Activated naive CD8-positive, alpha-beta T cell treated with anti-CD3 and anti-CD28 coated beads, Interleukin-2, amount 50 U/mL, for 16 hours (primary cell): ENCODE measurements around the gene CEP192.
"Not testable (repeated sequence)": the region's sequence is repeated elsewhere in the genome, so short reads cannot be mapped to it uniquely, and the experiment has no call there.

ENCODE experiments used
- DNase-seq: peaks from one replicate; pipeline ENCODE4 v3.0.0-alpha.2; 2020; ENCODE audit warnings: low read depth, low spot score

CEP192 gene

DNA sequence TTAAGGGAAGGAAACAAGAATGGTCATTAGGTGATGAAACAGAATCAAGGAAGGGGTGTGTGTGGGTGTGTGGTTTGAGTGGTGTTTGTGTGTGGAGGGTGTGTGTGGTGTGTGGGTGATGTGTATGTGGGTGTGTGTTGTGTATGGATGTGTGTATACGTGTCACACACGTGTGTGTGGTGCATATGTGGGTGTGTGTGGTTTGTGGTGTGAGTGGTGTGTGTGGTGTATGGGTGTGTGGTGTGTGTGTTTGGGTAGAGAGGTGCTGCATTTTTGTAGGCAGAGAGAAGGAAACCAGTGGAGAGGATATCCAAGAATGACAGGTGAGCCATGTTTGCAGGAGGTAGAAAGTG, 1.1 kb upstream of the CEP192 start:
- no peak for DNase-seq

DNA sequence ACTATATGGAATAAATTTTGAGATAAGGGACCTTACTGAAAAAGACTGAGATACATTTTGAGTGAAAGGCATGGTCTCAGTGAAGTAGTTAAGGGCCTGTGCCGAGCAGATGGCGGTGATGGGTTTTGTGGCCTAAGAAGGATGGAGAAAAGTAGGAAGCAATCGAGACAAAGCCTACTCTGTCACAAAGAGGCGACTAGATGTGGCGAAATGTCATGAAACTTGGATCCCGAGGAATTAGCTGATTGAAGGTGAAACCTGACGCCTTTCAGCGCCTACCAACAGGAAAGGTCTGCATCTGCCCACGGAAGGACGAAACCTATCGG, 558 bp upstream of the CEP192 start:
- no peak for DNase-seq

DNA sequence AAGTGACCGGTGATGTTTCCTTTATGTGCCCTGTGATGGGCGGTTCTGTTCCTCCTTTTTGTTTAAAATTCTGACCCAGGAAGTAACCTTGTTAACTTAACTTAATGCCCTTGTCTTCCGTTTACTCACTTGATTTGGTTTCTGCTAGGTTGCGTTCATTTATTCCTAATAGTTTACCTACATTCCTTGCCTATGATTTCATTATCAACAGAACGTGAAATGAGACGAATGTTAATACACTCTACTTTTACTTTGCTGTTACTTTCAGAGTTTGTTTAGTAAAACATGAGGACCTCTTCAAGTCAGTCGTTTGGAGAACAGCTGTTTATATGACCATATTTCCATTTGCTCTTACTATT, 638 bp downstream of the CEP192 start:
- DNase-seq = no peak

DNA sequence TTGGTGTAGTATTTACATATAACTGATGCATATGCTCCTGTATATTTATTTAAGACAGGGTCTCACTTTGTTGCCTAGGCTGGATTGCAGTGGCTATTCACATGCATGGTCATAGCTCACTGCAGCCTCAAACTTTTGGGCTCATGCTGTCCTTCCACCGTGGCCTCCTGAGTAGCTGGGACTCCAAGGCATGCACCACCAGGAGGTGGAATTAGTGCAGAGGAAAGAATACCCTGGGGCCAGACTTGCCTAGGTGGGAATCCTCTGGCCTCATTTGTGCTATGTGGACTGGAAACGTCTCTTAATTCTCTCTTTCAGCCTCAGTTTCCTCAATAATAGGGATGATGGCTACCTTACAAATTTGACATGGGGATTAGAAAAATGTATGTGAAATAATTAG, 2.3 kb downstream of the CEP192 start:
- DNase-seq = no peak

DNA sequence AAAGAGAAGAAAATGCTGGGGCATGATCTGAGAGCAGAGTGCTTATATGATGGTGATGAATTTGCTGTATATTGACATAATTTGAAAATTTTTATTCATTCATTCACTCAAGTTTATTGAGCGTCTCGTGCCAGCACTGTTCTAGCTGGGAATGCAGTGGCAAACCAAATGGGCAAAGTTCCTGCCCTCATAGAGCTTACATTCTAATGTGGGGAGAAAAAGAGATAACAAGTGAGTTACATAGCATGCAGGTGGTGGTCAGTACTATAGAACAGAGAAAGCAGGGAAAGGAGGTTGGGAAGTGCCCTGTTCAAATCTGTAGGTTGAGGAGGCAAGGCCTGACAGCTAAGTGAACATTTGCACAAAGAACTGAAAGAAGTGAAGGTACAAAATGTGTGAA, 4.3 kb downstream of the CEP192 start:
- no peak for DNase-seq

DNA sequence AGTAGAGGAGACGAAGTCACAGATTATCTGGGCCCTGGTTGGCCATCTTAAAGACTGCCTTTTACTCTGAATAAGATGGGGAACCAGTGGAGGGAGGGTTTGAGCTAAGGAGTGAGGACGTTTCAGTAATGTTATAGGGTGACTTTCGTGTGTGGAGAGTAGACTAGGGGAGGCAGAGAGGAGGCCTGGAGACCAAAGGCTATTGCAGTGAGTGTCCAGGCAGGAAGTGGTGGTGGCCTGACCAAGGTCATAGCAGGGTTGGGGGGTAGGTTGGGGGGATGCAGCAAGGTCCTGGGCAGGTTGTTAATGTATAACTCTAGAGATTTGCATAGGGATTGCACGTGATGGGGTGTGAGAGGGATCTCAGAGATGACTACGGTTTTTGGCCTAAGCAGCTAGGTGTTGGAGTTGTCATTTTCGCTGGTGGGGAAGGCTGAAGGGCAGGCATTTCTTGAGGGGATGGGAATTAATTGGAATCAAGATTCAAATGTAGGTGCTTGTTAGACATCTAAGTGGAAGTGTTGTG, 4.9 kb downstream of the CEP192 start:
- no peak for DNase-seq

DNA sequence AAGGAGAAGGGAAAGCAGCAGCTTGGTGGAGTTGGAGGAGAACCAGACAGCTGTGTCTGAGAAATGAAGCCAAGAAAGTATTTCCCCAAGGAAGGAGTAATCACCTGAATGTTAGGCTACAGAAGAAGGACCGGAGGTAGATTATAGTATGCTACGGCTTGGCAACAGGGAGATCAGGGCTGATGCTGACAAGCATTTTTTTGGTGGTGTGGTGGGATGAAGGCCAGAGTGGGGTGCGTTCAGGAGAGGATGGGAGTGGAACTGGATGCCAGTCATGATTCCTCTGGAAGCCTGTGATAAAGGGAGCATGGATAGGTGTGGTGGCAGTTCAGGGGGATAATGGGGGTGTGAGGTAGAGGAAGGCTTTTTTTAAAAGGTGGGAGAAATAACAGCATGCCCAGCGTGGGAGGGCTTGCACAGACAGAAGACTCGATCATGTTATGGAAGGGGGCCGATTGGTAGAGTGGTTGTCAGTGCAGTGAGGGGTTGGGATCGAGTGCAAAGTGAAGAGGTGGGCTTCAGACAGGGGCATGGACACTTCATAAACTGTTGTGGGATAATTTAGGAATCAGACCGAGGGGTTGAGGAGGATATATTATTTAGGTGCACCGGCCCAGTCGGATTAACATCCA, 5.6 kb downstream of the CEP192 start:
- DNase-seq = no peak

DNA sequence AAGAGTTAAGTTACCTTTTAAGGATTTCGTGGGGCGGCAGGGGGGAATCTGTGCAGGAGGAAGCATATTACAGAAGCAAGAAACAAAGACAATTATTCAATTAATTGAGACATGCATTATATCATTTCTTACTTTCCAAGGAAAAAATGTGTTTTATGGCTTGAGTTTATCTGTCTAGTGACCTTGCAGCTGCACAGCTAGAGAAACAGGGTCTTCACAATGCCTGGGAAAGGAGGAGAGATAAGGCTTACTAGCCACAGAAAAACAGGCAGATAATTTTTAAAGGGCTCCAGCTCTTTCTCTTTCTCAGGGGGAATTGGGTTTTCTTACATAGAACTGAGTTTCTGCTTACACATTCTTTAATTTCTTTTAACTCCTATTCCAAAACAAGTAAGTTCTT, 6.2 kb downstream of the CEP192 start:
- not testable (repeated sequence) for DNase-seq

DNA sequence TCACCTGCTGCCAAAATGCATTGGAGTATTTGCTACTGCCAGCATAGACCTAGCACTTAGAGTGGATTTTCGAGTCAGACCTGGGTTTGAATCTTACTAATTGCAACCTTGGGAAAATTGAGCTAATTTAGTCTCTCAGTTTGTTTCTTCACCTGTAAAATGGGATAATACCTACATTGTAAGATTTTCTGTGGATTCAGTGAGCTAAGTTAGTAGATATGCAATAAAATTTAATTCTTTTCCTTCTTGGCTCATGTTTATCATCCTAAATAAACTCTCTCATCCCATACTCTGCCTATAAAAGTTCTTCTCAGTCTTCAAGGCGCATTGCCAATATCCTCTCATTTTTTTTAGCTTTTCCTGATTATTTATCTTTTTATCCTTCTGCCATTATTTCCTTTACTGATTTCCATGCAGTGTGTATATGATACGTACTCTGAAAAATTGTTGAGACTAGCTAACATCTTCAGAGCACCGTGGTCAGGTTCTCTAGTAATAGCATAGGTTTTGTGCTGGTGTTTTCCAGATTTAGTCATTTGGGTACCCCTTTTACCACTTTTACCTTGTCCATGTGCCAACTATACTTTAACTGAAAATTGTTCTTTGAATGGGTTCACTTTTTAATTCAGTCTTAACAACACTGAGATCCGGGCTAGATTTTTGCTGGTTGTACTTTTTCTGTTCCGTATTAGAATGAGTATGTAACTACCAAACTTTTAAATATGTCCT, 7.3 kb downstream of the CEP192 start:
- DNase-seq = no peak

DNA sequence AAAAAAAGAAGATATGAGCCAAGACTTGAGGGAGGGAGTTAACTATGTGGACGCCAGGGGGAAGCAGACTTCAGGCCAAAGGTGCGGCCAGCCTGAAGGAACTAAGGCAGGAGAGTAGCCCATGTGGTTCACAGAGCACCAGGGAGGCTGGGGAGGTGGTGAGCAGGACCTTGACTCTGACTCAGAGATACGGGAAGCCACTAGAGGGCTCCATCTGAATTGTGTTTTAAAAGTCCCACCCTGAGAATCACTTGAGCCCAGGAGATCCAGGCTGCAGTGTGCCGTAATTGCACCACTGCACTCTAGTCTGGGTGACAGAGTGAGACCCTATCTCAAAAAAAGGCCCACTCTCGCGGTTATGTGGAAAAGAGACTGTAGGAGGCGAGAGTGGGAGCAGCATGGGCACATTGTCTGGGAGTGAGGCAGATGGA, 12.3 kb downstream of the CEP192 start:
- DNase-seq = no peak

DNA sequence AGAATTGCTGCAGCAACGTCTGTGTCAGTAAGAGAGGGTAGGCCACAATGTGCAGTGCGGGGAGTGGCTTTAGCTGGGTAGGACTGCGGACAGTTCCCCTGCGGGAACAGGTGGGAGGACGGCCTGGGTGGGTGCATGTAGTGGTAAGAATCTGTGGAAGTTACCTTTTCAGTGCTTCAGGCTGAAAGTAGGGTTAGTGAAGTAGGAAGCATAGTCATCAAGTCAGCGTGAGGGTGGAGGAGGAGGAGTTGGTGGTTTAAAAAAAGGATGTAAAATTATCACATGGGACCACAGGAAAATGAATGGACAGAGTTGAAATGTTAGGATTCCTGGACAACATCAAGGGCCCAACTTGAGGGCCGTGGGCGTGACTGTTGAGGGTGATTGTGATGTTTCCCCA, 13.2 kb downstream of the CEP192 start:
- DNase-seq = no peak

DNA sequence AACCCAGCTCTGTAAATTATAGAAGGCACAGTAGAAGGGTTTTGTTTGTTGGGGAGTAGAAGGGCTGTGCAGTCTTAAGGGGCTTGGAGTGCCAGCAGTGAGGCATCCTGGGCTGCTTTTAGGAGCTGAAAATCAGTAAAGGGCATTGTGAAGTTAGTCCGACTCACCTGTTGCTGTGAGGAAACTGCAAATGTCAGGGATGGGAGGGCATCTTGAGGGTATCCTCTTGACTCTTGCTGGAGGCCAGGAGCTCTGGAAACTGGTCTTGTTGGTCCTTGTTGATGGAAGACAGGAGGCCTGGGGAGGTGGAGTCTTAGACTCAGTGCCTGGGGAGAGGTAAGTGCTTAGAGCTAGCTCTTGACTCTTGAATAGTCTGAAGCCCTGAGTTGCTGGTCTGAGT, 14.1 kb downstream of the CEP192 start:
- no peak for DNase-seq

DNA sequence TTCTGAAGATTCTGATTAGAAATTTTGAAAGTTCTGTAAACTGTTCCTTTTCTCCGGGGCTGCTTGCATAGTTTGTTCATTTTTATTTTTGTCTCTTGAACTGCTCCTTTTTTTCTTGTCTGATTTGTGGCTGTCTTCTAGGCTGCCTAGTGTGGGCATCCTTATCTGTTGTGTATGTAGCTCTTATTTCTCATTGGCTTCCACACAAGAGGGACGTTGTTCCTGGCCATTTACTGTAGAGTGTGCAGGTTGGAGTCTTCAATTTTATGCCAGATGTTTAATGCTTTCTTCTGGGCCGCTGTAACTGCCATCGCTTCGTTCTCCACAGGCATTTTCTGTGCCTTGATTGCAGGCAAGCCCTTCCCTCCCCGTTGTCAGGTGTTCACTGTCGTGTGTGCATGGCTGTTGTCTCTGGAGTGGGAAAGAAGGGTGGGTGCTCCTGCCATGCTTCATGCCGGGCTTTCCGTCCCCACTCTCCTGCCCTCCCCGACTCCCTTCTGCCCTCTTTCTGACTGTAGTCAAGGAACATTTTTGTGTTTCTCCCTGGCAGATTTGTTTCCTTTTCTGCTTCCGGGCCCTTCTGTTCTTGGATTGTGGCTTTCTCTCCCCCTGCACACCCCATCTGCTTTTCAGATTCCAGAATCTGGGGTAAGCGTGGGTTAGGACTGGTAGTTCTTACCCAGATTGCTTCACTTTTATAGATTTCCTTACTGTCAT, 15.5 kb downstream of the CEP192 start:
- DNase-seq = no peak

DNA sequence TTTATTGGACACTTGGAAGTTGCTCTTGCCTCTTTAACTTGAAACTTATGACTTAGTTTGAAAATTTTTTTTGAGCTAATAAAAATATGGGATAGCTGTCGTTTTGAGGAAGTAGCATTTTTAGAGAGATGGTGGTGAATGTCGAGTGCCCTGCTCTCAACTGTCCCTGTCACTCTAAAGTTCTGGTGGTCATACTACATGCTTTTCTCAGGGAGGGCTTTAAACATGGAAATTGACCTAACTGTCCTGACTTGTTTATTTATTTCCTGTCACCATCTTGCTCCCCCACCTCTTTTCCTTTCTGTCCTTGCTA, 16.0 kb downstream of the CEP192 start:
- DNase-seq = no peak

DNA sequence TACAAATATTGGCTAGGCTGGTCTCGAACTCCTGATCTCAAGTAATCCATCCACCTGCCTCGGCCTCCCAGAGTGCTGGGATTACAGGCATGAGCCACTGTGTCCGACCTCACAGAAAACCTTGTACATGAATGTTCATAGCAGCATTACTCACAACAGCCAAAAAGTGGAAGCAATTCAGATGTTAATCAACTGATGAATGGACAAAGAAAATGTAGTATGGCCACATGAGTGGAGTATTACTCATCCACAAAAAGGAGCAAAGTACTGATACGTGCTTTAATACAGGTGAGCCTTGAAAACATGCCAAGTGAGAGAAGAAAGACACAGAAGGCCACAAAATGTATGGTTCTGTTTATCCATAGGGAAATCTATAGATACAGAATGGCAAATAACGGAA, 20.6 kb downstream of the CEP192 start:
- DNase-seq = no peak

DNA sequence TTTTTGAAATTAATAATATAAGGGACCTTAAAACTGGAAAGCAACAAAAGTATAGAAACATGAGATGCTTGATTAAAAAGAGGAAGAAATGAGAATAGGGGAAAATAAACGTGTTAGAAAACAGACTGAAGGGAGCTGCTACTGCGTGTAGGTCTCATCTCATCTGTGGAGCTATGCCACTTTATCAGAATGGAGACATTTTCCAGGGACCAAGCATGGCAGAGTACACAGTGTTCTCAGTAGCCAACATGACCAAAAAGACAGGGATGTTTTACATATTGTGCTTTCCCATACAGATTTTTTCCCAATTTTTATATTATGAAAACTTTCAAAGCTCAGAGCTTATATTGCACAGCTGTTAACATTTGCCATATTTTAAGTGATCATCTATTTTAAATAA, 23.1 kb downstream of the CEP192 start:
- no peak for DNase-seq

DNA sequence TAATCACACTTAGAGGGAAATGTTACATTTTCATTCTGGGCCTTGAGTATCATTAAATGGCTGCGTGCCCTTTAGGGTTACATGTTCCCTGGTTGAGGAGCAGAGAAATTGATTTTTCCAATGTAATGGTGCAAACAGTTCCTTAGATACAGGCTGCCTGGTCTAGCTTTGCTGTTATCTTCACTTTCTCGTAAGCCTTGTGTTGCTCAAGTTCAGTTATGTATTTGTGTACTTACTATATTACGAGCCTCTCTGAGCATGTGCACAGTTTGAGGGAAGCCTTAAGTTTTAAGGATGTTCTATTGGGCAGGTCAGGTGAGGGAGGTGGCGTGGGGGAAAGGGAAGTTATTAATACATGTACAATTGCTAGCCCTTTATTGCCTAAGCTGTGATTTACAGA, 23.7 kb downstream of the CEP192 start:
- no peak for DNase-seq

DNA sequence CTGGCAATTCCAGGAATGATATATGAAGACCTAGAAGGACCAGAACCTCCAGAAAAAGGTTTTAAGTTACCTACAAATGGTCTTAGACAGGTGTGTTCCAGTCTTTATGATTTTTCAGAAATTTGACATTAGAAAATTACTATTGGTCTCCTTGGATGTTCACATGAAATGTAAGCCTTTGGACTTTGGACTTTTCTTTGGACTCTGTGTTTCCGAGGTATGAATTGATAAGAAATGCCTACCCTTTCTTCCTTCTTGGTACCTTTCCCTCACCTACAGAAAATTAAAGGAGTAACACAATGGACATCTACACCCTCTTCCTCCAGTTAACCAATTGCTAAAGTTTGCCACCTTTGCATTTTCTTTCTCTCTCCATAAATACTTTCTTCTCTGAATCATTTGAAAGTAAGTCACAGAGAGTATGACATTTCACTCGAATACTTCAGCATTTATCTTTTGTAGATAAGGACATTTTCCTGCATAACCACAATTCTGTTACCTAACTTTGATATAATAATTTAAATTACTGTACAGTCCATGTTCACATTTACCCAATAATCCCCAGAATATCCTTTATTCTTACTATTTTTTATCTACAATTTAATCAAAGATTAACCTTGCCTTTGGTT, 26.2 kb downstream of the CEP192 start:
- DNase-seq = no peak

DNA sequence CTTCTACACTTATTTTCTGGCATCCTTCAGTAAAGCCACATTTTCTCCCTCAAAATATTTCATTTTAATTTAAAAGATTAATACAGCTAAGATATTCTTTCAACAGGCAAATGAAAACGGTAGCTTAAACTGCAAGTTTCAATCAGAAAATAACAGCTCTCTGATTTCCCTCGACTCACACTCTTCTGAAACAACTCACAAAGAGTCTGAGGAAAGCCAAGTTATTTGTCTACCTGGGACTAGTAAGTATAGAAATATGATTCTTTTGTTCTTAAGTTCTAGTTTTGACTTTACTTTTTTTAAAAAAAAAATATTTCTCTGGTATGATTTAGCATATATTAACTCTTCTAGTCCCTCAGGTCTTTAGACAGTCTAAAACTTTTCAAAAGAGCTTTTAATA, 27.2 kb downstream of the CEP192 start:
- DNase-seq = no peak

DNA sequence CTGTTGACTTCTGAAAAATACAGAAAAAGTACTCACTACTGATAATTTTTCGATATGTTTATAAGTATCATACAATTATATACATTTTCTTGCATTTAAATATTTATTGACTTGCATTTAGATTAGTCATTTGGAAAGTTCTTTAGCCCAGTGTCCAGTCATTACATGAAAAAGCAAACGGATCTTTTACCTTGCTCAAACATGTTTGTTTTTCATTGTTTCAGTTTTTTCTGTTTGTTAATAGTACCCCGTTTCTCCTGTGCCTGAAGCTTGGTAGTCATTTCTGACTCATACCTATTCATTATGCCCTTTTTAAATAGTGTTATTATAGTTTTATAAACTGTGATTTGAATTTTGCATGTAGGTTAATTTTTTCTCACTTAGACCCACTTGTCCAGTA, 28.1 kb downstream of the CEP192 start:
- DNase-seq = no peak

DNA sequence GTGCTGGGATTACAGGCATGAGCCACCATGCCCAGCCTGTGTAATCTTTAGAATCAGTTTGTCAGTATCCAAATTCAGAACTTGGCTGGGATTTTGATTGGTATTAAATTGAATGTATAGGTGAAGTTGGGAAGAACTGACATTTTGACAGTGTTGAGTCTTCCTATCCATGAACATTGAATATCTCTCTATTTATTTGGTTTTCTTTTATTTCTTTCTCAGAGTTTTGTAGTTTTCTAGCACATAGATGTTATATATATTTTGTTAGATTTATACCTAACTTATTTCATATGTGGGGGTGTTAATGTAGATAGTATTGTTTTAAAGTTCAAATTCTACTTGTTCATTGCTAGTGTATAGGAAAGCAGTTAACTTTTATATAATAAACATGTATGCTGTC, 31.5 kb downstream of the CEP192 start:
- DNase-seq = no peak

DNA sequence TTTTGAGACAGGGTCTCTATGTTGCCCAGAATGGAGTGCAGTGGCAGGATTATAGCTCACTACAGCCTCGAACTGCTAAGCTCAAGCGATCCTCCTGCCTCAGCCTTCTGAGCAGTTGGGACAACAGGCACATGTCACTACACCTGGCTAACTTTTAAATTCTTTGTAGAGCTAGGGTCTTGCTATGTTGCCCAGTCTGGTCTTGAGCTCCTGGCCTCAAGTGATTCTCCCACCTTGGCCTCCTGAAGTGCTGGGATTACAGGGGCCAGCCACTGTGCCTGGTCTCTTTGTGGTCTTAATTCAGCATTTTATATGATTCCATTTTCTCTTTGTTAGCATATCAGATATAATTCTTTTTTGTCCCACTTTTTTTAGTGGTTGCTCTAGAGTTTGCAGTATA, 34.1 kb downstream of the CEP192 start:
- no peak for DNase-seq
